Endothelial cell of umbilical vein (primary cell): ENCODE measurements around the gene CYTH1.

Source experiments
- EZH2 ChIP-seq: IDR thresholded peaks from 2 replicates; pipeline ENCODE4 v1.6.1; 2012; ENCODE audit warnings: borderline replicate concordance, low read depth, mild to moderate bottlenecking, moderate library complexity, low read length, inconsistent platforms; ENCODE audit not compliant: severe bottlenecking
- FOS ChIP-seq: IDR thresholded peaks from 2 replicates; pipeline ENCODE4 v1.6.1; 2011; ENCODE audit warnings: mild to moderate bottlenecking, low read length, moderate library complexity, borderline replicate concordance; ENCODE audit not compliant: insufficient read depth
- POLR2A ChIP-seq: IDR thresholded peaks from 2 replicates; pipeline ENCODE4 v1.6.1; 2012; ENCODE audit warnings: low read depth, mild to moderate bottlenecking, control low read depth, low read length
- POLR2AphosphoS5 ChIP-seq: IDR thresholded peaks from 2 replicates; pipeline ENCODE4 v1.6.1; 2012; ENCODE audit warnings: low read depth, mild to moderate bottlenecking, control low read depth, low read length, moderate library complexity; ENCODE audit not compliant: insufficient read depth
- TF ChIP-seq, protein P1 (sequence below), 2 donors: IDR thresholded peaks; 1 replicate in 1 of 2; 2 replicates in 1 of 2; pipeline ENCODE4 v1.5.1; 2011; ENCODE audit warnings: low read length in 2 of 2, mild to moderate bottlenecking in 2 of 2, moderate library complexity in 2 of 2, control low read depth in 1 of 2, inconsistent platforms in 1 of 2, low read depth in 1 of 2; ENCODE audit not compliant: insufficient read depth in 1 of 2; ENCODE audit errors: extremely low read depth in 1 of 2

- TF ChIP-seq, protein P1, sequence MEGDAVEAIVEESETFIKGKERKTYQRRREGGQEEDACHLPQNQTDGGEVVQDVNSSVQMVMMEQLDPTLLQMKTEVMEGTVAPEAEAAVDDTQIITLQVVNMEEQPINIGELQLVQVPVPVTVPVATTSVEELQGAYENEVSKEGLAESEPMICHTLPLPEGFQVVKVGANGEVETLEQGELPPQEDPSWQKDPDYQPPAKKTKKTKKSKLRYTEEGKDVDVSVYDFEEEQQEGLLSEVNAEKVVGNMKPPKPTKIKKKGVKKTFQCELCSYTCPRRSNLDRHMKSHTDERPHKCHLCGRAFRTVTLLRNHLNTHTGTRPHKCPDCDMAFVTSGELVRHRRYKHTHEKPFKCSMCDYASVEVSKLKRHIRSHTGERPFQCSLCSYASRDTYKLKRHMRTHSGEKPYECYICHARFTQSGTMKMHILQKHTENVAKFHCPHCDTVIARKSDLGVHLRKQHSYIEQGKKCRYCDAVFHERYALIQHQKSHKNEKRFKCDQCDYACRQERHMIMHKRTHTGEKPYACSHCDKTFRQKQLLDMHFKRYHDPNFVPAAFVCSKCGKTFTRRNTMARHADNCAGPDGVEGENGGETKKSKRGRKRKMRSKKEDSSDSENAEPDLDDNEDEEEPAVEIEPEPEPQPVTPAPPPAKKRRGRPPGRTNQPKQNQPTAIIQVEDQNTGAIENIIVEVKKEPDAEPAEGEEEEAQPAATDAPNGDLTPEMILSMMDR (IDR thresholded peaks at IDR 0.05; ENCODE audit: extremely low read depth in 1 of 2, insufficient read depth in 1 of 2, low read depth in 1 of 2, low read length in 2 of 2), result no peak
- TF ChIP-seq EZH2 (no peak), POLR2A (no peak), POLR2AphosphoS5 (no peak), FOS (no peak)
These were observed 11.3 kb upstream of the CYTH1 start for GRCh38 chr17:78793415-78793814.
